IMR-90 (cell line): ENCODE measurements around the gene ZFR2. TPM values are rescaled to one million over a fixed set of nuclear protein-coding genes. Genes with fewer than 3 reads are reported as not detected.

Experiments
- ATAC-seq: fragments of 200-7000 bp; cut with Tn5 transposase; 2 replicates; pipeline ENCODE4 v1.9.1; 2020; ENCODE audit warnings: low read depth, mild to moderate bottlenecking, moderate library complexity
- BruUV-seq: library from RNA; stranded (reverse); fragments of 400-500 nt; replicated peaks from 2 replicates; lab custom pipeline; 2021; lab: Mats Ljungman, UMichigan
- CTCF ChIA-PET: fragments of 300-600 bp; formaldehyde crosslinking; extraction: SDS; loops from one replicate; lab custom pipeline; 2021; ENCODE audit warnings: antibody characterized with exemption; lab: Yijun Ruan, JAX
- POLR2A ChIA-PET: fragments of 300-600 bp; sonication (Branson Sonifier 250); formaldehyde crosslinking; loops from one replicate; lab custom pipeline; 2022; ENCODE audit warnings: antibody characterized with exemption; ENCODE audit not compliant: unreplicated experiment; lab: Charles Lee
- DNase-seq: peaks from one replicate; pipeline ENCODE4 v3.0.0; 2013
- H2AFZ ChIP-seq: replicated peaks from 2 replicates; pipeline ENCODE3; 2013; ENCODE audit warnings: low read length, mild to moderate bottlenecking; ENCODE audit not compliant: poor library complexity
- H2AK5ac ChIP-seq: 2 replicates; pipeline ENCODE4 v1.6.1; 2013; ENCODE audit warnings: low read depth, low read length, inconsistent platforms
- H2AK9ac ChIP-seq: replicated peaks from 2 replicates; pipeline ENCODE3; 2013; ENCODE audit warnings: mild to moderate bottlenecking, low read depth, low read length, moderate library complexity; ENCODE audit not compliant: poor library complexity
- H2BK120ac ChIP-seq: 2 replicates; pipeline ENCODE4 v1.6.1; 2013; ENCODE audit warnings: low read depth, low read length, inconsistent platforms
- H2BK15ac ChIP-seq: 3 replicates; pipeline ENCODE4 v1.6.1; 2013; ENCODE audit warnings: low read depth, low read length, inconsistent platforms
- H2BK20ac ChIP-seq: 2 replicates; pipeline ENCODE4 v1.6.1; 2013; ENCODE audit warnings: low read depth, mild to moderate bottlenecking, inconsistent platforms, low read length, moderate library complexity
- H2BK5ac ChIP-seq: 2 replicates; pipeline ENCODE4 v1.6.1; 2013; ENCODE audit warnings: mild to moderate bottlenecking, low read depth, low read length, inconsistent platforms; ENCODE audit not compliant: poor library complexity, severe bottlenecking
- H3K14ac ChIP-seq: replicated peaks from 2 replicates; pipeline ENCODE4 v1.6.1; 2013; ENCODE audit warnings: low read depth, low read length, inconsistent platforms
- H3K18ac ChIP-seq: 2 replicates; pipeline ENCODE4 v1.6.1; 2013; ENCODE audit warnings: low read depth, low read length, control low read depth
- H3K23ac ChIP-seq: 2 replicates; pipeline ENCODE4 v1.6.1; 2013; ENCODE audit warnings: low read depth, low read length, inconsistent platforms
- H3K27ac ChIP-seq: 2 replicates; pipeline ENCODE4 v1.5.1; 2013; ENCODE audit warnings: mild to moderate bottlenecking, control low read depth, low read length; ENCODE audit not compliant: insufficient read depth
- H3K27me3 ChIP-seq: 2 replicates; pipeline ENCODE4 v1.6.1; 2013; ENCODE audit warnings: low read length; ENCODE audit not compliant: control insufficient read depth, insufficient read depth
- H3K36me3 ChIP-seq: 2 replicates; pipeline ENCODE4 v1.6.1; 2013; ENCODE audit warnings: low read length, mixed read lengths; ENCODE audit not compliant: control insufficient read depth, insufficient read depth
- H3K4ac ChIP-seq: 2 replicates; pipeline ENCODE4 v1.6.1; 2013; ENCODE audit warnings: low read depth, low read length, inconsistent platforms
- H3K4me1 ChIP-seq: 2 replicates; pipeline ENCODE4 v1.6.1; 2013; ENCODE audit warnings: low read length, mixed read lengths; ENCODE audit not compliant: control insufficient read depth, insufficient read depth
- H3K4me2 ChIP-seq: 2 replicates; pipeline ENCODE4 v1.6.1; 2013; ENCODE audit warnings: low read depth, mild to moderate bottlenecking, control low read depth, low read length, moderate library complexity
- H3K4me3 ChIP-seq: 2 replicates; pipeline ENCODE4 v1.5.1; 2013; ENCODE audit warnings: low read depth, mild to moderate bottlenecking, control low read depth, low read length, moderate library complexity; ENCODE audit not compliant: insufficient read depth
- H3K56ac ChIP-seq: 2 replicates; pipeline ENCODE4 v1.6.1; 2013; ENCODE audit warnings: low read length, inconsistent platforms; ENCODE audit not compliant: insufficient read depth; ENCODE audit errors: extremely low read depth
- H3K79me1 ChIP-seq, 2 experiments: 2 replicates each; pipeline ENCODE4 v1.6.1; 2013; ENCODE audit warnings: low read length in 2 of 2, inconsistent platforms in 1 of 2, low read depth in 1 of 2
- H3K9ac ChIP-seq: 2 replicates; pipeline ENCODE4 v1.6.1; 2013; ENCODE audit warnings: low read depth, low read length, control low read depth
- H3K9me1 ChIP-seq: 2 replicates; pipeline ENCODE4 v1.6.1; 2013; ENCODE audit warnings: low read length, inconsistent platforms; ENCODE audit not compliant: insufficient read depth
- H3K9me3 ChIP-seq: 2 replicates; pipeline ENCODE4 v1.6.1; 2013; ENCODE audit warnings: low read length; ENCODE audit not compliant: control insufficient read depth, insufficient read depth
- H4K20me1 ChIP-seq: 2 replicates; pipeline ENCODE4 v1.6.1; 2013; ENCODE audit warnings: low read length, inconsistent platforms; ENCODE audit not compliant: insufficient read depth
- H4K5ac ChIP-seq: 2 replicates; pipeline ENCODE4 v1.6.1; 2013; ENCODE audit warnings: mild to moderate bottlenecking, low read depth, low read length, control low read depth
- H4K8ac ChIP-seq, 2 experiments: 2 replicates each; pipeline ENCODE4 v1.6.1; 2013; ENCODE audit warnings: low read depth in 2 of 2, low read length in 2 of 2, control low read depth in 1 of 2, inconsistent platforms in 1 of 2
- H4K91ac ChIP-seq: 2 replicates; pipeline ENCODE4 v1.6.1; 2013; ENCODE audit warnings: low read depth, low read length, inconsistent platforms; ENCODE audit not compliant: insufficient read depth
- BHLHE40 ChIP-seq: fragments of 150-350 bp; IDR thresholded peaks from 2 replicates; pipeline ENCODE4 v1.6.1; 2016; ENCODE audit warnings: mild to moderate bottlenecking, low read depth, low read length
- CEBPB ChIP-seq: IDR thresholded peaks from 2 replicates; pipeline ENCODE4 v1.6.1; 2012; ENCODE audit warnings: low read depth, low read length, improper control_type of control experiment
- CHD1 ChIP-seq: IDR thresholded peaks from 2 replicates; pipeline ENCODE4 v1.6.1; 2012; ENCODE audit warnings: low read depth, low read length, improper control_type of control experiment
- CTCF ChIP-seq: conservative IDR thresholded peaks from 2 replicates; pipeline ENCODE4 v1.5.1; 2012; ENCODE audit warnings: mild to moderate bottlenecking, low read depth, low read length, improper control_type of control experiment
- FOS ChIP-seq: fragments of 150-350 bp; IDR thresholded peaks from 2 replicates; pipeline ENCODE4 v1.6.1; 2016; ENCODE audit warnings: low read depth, low read length
- MAZ ChIP-seq: IDR thresholded peaks from 2 replicates; pipeline ENCODE4 v1.6.1; 2012; ENCODE audit warnings: low read depth, mild to moderate bottlenecking, low read length, improper control_type of control experiment, moderate library complexity, borderline replicate concordance
- RCOR1 ChIP-seq: IDR thresholded peaks from 2 replicates; pipeline ENCODE4 v1.6.1; 2012; ENCODE audit warnings: mild to moderate bottlenecking, low read length, improper control_type of control experiment; ENCODE audit not compliant: insufficient replicate concordance
- RFX5 ChIP-seq: IDR thresholded peaks from 2 replicates; pipeline ENCODE4 v1.8.0; 2012; ENCODE audit warnings: low read depth, mild to moderate bottlenecking, low read length, moderate library complexity
- SMC3 ChIP-seq: fragments of 150-350 bp; IDR thresholded peaks from 2 replicates; pipeline ENCODE4 v1.6.1; 2016; ENCODE audit warnings: low read depth, mild to moderate bottlenecking, antibody characterized with exemption, low read length, moderate library complexity
- USF2 ChIP-seq: fragments of 150-350 bp; IDR thresholded peaks from 2 replicates; pipeline ENCODE4 v1.6.1; 2017; ENCODE audit warnings: mild to moderate bottlenecking, antibody characterized with exemption, low read length, low read depth
- WGBS, 2 experiments: methylation state at CpG; one replicate each; pipeline versions ENCODE4 v1.1.5 to v1.1.7; 2013; ENCODE audit warnings: missing lambda C conversion rate in 2 of 2; ENCODE audit not compliant: insufficient read length in 1 of 2; ENCODE audit errors: extremely low coverage in 2 of 2; 5-methylcytosine and 5-hydroxymethylcytosine counted together
- dilution Hi-C: fragments of 300-500 bp; cut with HindIII; formaldehyde crosslinking; loops from one replicate; pipeline ENCODE4 v1.14.3; 2018; ENCODE audit warnings: low sequenced_read_pairs; ENCODE audit not compliant: unreplicated experiment
- in situ Hi-C: fragments of 300-500 bp; cut with MboI; formaldehyde crosslinking; loops from 3 replicates; pipeline ENCODE4 v1.14.3; 2019; ENCODE audit warnings: low sequenced_read_pairs, inconsistent platforms, mixed read lengths
- intact Hi-C: fragments of 100-400 bp; cut with micrococcal nuclease; formaldehyde crosslinking; loops from 2 replicates; pipeline ENCODE4 v1.10.0; 2022
- polyA plus RNA-seq, 3 experiments: library from polyadenylated mRNA; depleted of rRNA; stranded (reverse); fragments of >200 nt; gene quantifications; 2 replicates each; pipeline ENCODE4 v1.2.3, GENCODE V29; 2012; ENCODE audit warnings: low replicate concordance in 1 of 3
- total RNA-seq: library from RNA; depleted of rRNA; stranded (reverse); fragments of >200 nt; gene quantifications from 2 replicates; pipeline ENCODE4 v1.2.3, GENCODE V29; 2012

Gene ZFR2
- total and polyA plus RNA-seq, 2 of the 4 experiments (the other 2 are of a cell fraction) = 0.19 TPM; not detected in 1

GRCh38 chr19:3830621-3831589 lies 37.9 kb downstream of the ZFR2 start:
- no peaks in the 10 kb centered on the region for H3K4me1 ChIP-seq
- no peaks in the 10 kb centered on the region for H3K36me3 ChIP-seq
- no peaks in the 10 kb centered on the region for H3K79me1 ChIP-seq
- intact Hi-C loops = no loop called here
- CTCF ChIA-PET = interaction anchor here (0.6 kb wide), 2 partner anchors 9 to 32 kb away, joined by 3 read pairs; no protein-coding TSS in a partner anchor
- H2BK5ac ChIP-seq = no peak overlapping the region
- in situ Hi-C loops = no loop called here
- H2BK15ac ChIP-seq = no peak overlapping the region
- no peak overlapping the region for H3K56ac ChIP-seq
- H4K5ac ChIP-seq = no peak overlapping the region
- H2BK20ac ChIP-seq = no peak overlapping the region
- H2AK5ac ChIP-seq = no peak overlapping the region
- no peak for ATAC-seq
- H2AK9ac ChIP-seq = no peak overlapping the region
- peaks cover 22% of the 10 kb centered on the region for H3K27me3 ChIP-seq
- H3K4ac ChIP-seq = no peak overlapping the region
- no peak overlapping the region for H3K27ac ChIP-seq
- H4K91ac ChIP-seq = no peak overlapping the region
- dilution Hi-C loops = no loop called here
- H3K9me3 ChIP-seq = no peaks in the 10 kb centered on the region
- no peak overlapping the region for H4K8ac ChIP-seq
- no peaks in the 10 kb centered on the region for H4K20me1 ChIP-seq
- no peak overlapping the region for H3K9ac ChIP-seq
- DNase-seq = no peak
- no peak overlapping the region for H3K4me3 ChIP-seq
- TF ChIP-seq BHLHE40 = no peak
- TF ChIP-seq RFX5 = no peak
- no peak for TF ChIP-seq CEBPB
- TF ChIP-seq MAZ = no peak
- TF ChIP-seq CHD1 = no peak
- no peak for TF ChIP-seq FOS
- TF ChIP-seq CTCF = no peak
- TF ChIP-seq USF2 = no peak
- TF ChIP-seq RCOR1 = no peak
- no peak for TF ChIP-seq SMC3
- H3K4me2 ChIP-seq = no peak overlapping the region
- POLR2A ChIA-PET = no interaction called here
- no peaks in the 10 kb centered on the region for H3K9me1 ChIP-seq
- no peak overlapping the region for H3K14ac ChIP-seq
- BruUV-seq = no TSS peak
- no peak overlapping the region for H2AFZ ChIP-seq
- WGBS, 2 experiments = 65% methylated on average over 19 of the region's 45 CpGs; no CpG with 5 or more reads in 1 of the 2 experiments
- no peak overlapping the region for H2BK120ac ChIP-seq
- H3K23ac ChIP-seq = no peak overlapping the region
- H3K18ac ChIP-seq = no peak overlapping the region
